Trophoblast cell (in vitro differentiated cells and primary cell): ENCODE data around the gene PEAK3.

Source experiments
- DNase-seq, 2 donors: peaks; one replicate each; pipeline ENCODE4 v3.0.0-alpha.2; 2016
- H2AFZ ChIP-seq: 2 replicates; pipeline ENCODE4 v1.6.1; 2013; ENCODE audit warnings: low read length, moderate library complexity, mild to moderate bottlenecking; ENCODE audit not compliant: insufficient read depth, poor library complexity
- H2AK5ac ChIP-seq: 2 replicates; pipeline ENCODE4 v1.6.1; 2013; ENCODE audit warnings: mild to moderate bottlenecking, low read length
- H2BK120ac ChIP-seq: 2 replicates; pipeline ENCODE4 v1.6.1; 2013; ENCODE audit warnings: low read length, mild to moderate bottlenecking, moderate library complexity; ENCODE audit not compliant: insufficient read depth, poor library complexity
- H2BK12ac ChIP-seq: 2 replicates; pipeline ENCODE4 v1.6.1; 2013; ENCODE audit warnings: mild to moderate bottlenecking, low read length, moderate library complexity
- H2BK5ac ChIP-seq: 2 replicates; pipeline ENCODE4 v1.6.1; 2013; ENCODE audit warnings: low read length, low read depth, moderate library complexity, mild to moderate bottlenecking; ENCODE audit not compliant: poor library complexity
- H3K14ac ChIP-seq: 2 replicates; pipeline ENCODE4 v1.6.1; 2013; ENCODE audit warnings: mild to moderate bottlenecking, low read length
- H3K18ac ChIP-seq: 2 replicates; pipeline ENCODE4 v1.6.1; 2013; ENCODE audit warnings: mild to moderate bottlenecking, low read length
- H3K23ac ChIP-seq: 2 replicates; pipeline ENCODE4 v1.6.1; 2013; ENCODE audit warnings: low read length
- H3K27ac ChIP-seq: 2 replicates; pipeline ENCODE4 v1.5.1; 2013; ENCODE audit warnings: low read depth, mild to moderate bottlenecking, inconsistent platforms, low read length, moderate library complexity
- H3K27me3 ChIP-seq: 2 replicates; pipeline ENCODE4 v1.6.1; 2013; ENCODE audit warnings: inconsistent platforms, mild to moderate bottlenecking, low read length, moderate library complexity; ENCODE audit not compliant: insufficient read depth
- H3K36me3 ChIP-seq, 2 experiments: 1 replicate in 1 of 2; 2 replicates in 1 of 2; pipeline ENCODE4 v1.6.1; 2013; ENCODE audit warnings: low read length in 2 of 2, mild to moderate bottlenecking in 2 of 2, moderate library complexity in 1 of 2; ENCODE audit not compliant: insufficient read depth in 2 of 2, control insufficient read depth in 1 of 2
- H3K4ac ChIP-seq: 2 replicates; pipeline ENCODE4 v1.6.1; 2013; ENCODE audit warnings: low read depth, mild to moderate bottlenecking, low read length, moderate library complexity
- H3K4me1 ChIP-seq, 2 experiments: 1 replicate in 1 of 2; 2 replicates in 1 of 2; pipeline ENCODE4 v1.6.1; 2013; ENCODE audit warnings: low read length in 2 of 2, mild to moderate bottlenecking in 2 of 2, moderate library complexity in 1 of 2; ENCODE audit not compliant: insufficient read depth in 2 of 2, control insufficient read depth in 1 of 2
- H3K4me2 ChIP-seq: 2 replicates; pipeline ENCODE4 v1.6.1; 2013; ENCODE audit warnings: inconsistent platforms, mild to moderate bottlenecking, low read length, moderate library complexity
- H3K4me3 ChIP-seq: 2 replicates; pipeline ENCODE4 v1.5.1; 2013; ENCODE audit warnings: mild to moderate bottlenecking, low read depth, low read length, inconsistent platforms
- H3K79me1 ChIP-seq: one replicate; pipeline ENCODE4 v1.6.1; 2013; ENCODE audit warnings: low read length
- H3K79me2 ChIP-seq: 2 replicates; pipeline ENCODE4 v1.6.1; 2013; ENCODE audit warnings: low read length, mild to moderate bottlenecking; ENCODE audit not compliant: control insufficient read depth, insufficient read depth, poor library complexity
- H3K9ac ChIP-seq: 2 replicates; pipeline ENCODE4 v1.6.1; 2013; ENCODE audit warnings: mild to moderate bottlenecking, low read length
- H3K9me3 ChIP-seq: 2 replicates; pipeline ENCODE4 v1.6.1; 2013; ENCODE audit warnings: low read depth, mild to moderate bottlenecking, control low read depth, inconsistent platforms, low read length; ENCODE audit not compliant: insufficient read depth
- H4K12ac ChIP-seq: 2 replicates; pipeline ENCODE4 v1.6.1; 2013; ENCODE audit warnings: low read depth, mild to moderate bottlenecking, low read length, moderate library complexity
- H4K8ac ChIP-seq: 2 replicates; pipeline ENCODE4 v1.6.1; 2013; ENCODE audit warnings: low read depth, mild to moderate bottlenecking, low read length, moderate library complexity
- H4K91ac ChIP-seq: one replicate; pipeline ENCODE4 v1.6.1; 2013; ENCODE audit warnings: low read depth, mild to moderate bottlenecking, low read length, moderate library complexity
- WGBS: extraction: QIAGEN DNeasy Blood & Tissue Kit; methylation state at CpG from one replicate; pipeline ENCODE4 v1.1.7; 2013; ENCODE audit warnings: missing lambda C conversion rate; ENCODE audit not compliant: insufficient read length, insufficient coverage; ENCODE audit errors: extremely low coverage; 5-methylcytosine and 5-hydroxymethylcytosine counted together

PEAK3 gene

DNA sequence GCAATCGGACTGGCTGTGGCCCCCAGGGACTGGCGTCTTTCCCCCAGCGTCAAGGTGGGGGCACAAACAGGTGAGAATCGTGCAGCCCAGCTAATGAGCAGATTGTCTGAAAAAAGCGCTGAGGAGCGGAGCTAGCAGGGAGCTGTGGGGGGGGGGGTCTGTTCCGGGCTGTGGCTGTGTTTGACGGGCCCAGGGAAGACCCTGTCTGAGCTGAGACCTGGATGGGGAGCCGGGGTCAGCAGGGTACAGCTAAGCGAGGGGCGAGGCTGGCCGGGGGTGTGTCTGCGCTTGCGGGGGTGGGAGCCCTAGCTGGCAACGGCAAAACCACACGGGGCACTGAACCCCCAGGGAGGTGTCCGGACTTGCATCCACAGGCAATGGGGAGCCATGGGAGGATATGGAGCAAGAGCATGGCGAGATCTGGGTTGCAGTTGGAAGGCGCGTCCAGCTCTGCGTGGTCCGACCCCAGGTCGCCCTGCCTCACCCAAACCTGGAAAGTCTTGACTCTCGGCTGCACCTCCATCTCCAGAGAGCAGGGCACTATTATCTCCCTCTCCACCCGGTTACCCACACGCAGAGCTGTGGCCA is 21.3 kb upstream of the PEAK3 start:
- Histone ChIP-seq H3K27me3 (peaks cover 25% of the 10 kb centered on the region), H3K18ac (no peak overlapping the region), H3K4me1 (peaks cover 0 to 3% of the 10 kb centered on the region in 2 experiments), H2BK5ac (no peak overlapping the region), H2BK120ac (no peak overlapping the region), H4K12ac (no peak overlapping the region), H3K9me3 (peaks cover 1% of the 10 kb centered on the region), H3K27ac (no peak overlapping the region), H4K91ac (no peak overlapping the region), H3K79me2 (no peaks in the 10 kb centered on the region), H4K8ac (no peak overlapping the region), H3K14ac (no peak overlapping the region), H3K4me3 (no peak overlapping the region), H3K9ac (no peak overlapping the region), H3K23ac (no peak overlapping the region), H3K4me2 (no peak overlapping the region), H3K4ac (no peak overlapping the region), H3K36me3 (no peaks in the 10 kb centered on the region), H2AK5ac (no peak overlapping the region), H3K79me1 (no peaks in the 10 kb centered on the region), H2AFZ (no peak overlapping the region), H2BK12ac (no peak overlapping the region)
- DNase-seq = no peak
- no CpG with 5 or more reads among the region's 26 CpGs for WGBS

DNA sequence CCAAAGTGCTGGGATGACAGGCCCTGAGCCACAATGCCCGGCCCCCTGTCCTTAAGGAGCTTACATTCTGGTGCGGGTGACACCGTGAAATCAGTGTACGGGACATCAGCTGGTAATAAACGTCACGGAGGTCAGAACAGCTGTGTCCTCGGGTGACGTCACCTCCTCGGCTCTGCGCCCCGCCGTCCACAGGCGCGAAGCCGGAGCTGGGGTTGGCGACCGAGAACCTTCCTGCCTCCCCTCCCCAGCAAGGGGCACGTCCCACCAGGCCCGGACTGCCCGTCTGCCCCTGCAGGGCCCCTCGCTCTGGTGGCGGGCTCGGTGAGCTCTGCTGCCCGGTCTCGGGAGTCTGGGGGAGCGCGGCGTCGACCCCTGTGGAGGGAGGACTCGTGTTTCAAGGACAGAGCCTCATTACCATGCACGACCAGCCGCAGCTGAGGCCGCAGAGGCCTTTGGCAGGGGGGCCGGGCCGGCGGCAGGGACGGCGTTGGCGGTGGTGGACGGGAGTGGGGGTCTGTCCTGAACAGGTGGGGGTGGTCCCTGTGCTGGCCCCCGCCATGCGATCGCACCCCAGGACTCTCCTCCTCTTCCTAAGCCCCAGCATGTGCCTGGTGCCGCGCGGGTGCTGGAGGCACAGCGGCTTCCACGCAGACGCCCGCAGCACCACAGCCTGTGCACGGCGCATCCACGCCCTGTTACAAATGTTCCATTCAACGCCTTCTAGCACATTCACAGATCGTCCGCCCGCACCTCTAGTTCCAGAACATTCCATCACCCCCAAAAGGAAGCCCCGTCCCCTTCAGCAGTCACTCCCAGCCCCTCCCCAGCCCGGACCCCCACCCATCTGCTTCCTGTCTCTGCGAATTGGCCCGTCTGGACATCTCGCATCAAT is 20.6 kb upstream of the PEAK3 start:
- Histone ChIP-seq H2AK5ac (no peak overlapping the region), H3K4me1 (no peaks in the 10 kb centered on the region), H3K4me2 (peak overlapping the region; percentile 23), H3K9ac (no peak overlapping the region), H3K36me3 (no peaks in the 10 kb centered on the region), H3K23ac (no peak overlapping the region), H3K27me3 (peaks cover 19% of the 10 kb centered on the region), H2BK5ac (no peak overlapping the region), H4K91ac (no peak overlapping the region), H2BK12ac (no peak overlapping the region), H3K4ac (no peak overlapping the region), H4K12ac (no peak overlapping the region), H3K79me1 (no peaks in the 10 kb centered on the region), H4K8ac (no peak overlapping the region), H3K27ac (no peak overlapping the region), H3K9me3 (no peaks in the 10 kb centered on the region), H3K14ac (no peak overlapping the region), H3K4me3 (no peak overlapping the region), H2AFZ (no peak overlapping the region), H3K79me2 (no peaks in the 10 kb centered on the region), H2BK120ac (no peak overlapping the region), H3K18ac (no peak overlapping the region)
- DNase-seq = peak in 1 of 2 donors; percentile 39
- no CpG with 5 or more reads among the region's 62 CpGs for WGBS

DNA sequence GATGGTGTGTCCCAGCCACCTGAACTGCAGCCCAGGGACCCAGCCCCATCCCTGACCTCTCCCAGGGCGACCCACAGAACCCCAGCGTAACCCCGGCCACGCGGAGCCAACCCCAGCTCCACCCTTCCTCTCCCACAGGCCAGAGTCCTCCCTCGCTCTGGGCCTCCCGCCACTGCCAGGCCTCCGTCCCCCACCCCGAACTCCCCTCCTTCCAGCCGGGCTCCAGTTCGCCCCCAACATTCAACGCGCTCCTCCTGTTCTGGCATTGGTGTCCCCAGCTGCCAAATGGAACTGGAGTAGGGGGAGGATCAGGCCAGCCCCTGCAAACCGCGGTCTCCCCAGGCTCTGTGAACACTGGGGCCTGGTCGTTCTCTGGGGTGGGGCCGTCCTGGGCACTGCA is 18.6 kb upstream of the PEAK3 start:
- no peaks in the 10 kb centered on the region for H3K4me1 ChIP-seq
- WGBS = no CpG with 5 or more reads among the region's 17 CpGs

DNA sequence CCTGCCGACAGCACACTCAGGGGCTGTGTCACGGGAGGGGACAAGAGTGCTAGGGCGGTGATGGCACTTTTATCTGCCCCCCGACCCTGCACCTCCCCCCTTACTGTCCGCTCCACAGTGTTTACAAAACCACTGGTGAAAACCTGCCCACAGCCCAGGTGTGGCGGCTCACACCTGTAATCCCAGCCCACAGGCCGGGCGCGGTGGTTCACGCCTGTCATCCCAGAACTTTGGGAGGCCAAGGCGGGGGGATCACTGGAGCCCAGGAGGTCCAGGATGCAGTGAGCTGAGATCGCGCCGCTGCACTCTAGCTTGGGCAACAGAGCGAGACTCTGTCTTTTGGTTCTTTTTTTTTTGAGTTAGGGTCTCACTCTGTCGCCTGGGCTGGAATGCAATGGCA is 14.2 kb upstream of the PEAK3 start:
- Histone ChIP-seq H2AK5ac (no peak overlapping the region), H3K23ac (no peak overlapping the region), H2AFZ (no peak overlapping the region), H3K79me2 (no peaks in the 10 kb centered on the region), H3K4ac (no peak overlapping the region), H4K8ac (no peak overlapping the region), H3K36me3 (no peaks in the 10 kb centered on the region), H3K18ac (no peak overlapping the region), H3K27ac (no peak overlapping the region), H3K4me1 (peaks cover 4 to 6% of the 10 kb centered on the region in 2 experiments), H3K9me3 (peaks cover 6% of the 10 kb centered on the region), H2BK5ac (no peak overlapping the region), H2BK120ac (no peak overlapping the region), H2BK12ac (no peak overlapping the region), H3K79me1 (no peaks in the 10 kb centered on the region), H4K12ac (no peak overlapping the region), H4K91ac (no peak overlapping the region), H3K4me2 (no peak overlapping the region), H3K4me3 (no peak overlapping the region), H3K14ac (no peak overlapping the region), H3K27me3 (peaks cover 13% of the 10 kb centered on the region), H3K9ac (no peak overlapping the region)
- WGBS = no CpG with 5 or more reads among the region's 16 CpGs
- DNase-seq = no peak

More for the DNA sequence above, 18.6 kb upstream of the PEAK3 start:
- H3K79me1 ChIP-seq = no peaks in the 10 kb centered on the region
- no peak overlapping the region for H3K14ac ChIP-seq
- no peaks in the 10 kb centered on the region for H3K79me2 ChIP-seq
- H2AFZ ChIP-seq = no peak overlapping the region
- no peak overlapping the region for H2BK5ac ChIP-seq
- no peaks in the 10 kb centered on the region for H3K9me3 ChIP-seq
- H2AK5ac ChIP-seq = no peak overlapping the region
- H3K9ac ChIP-seq = no peak overlapping the region
- no peak overlapping the region for H2BK12ac ChIP-seq
- H3K27me3 ChIP-seq = peaks cover 6% of the 10 kb centered on the region
- no peak overlapping the region for H4K8ac ChIP-seq
- no peak overlapping the region for H3K27ac ChIP-seq
- no peak for DNase-seq
- no peaks in the 10 kb centered on the region for H3K36me3 ChIP-seq
- no peak overlapping the region for H3K18ac ChIP-seq
- no peak overlapping the region for H3K4me2 ChIP-seq
- no peak overlapping the region for H3K4ac ChIP-seq
- no peak overlapping the region for H4K12ac ChIP-seq
- H4K91ac ChIP-seq = no peak overlapping the region
- no peak overlapping the region for H3K4me3 ChIP-seq
- no peak overlapping the region for H2BK120ac ChIP-seq
- no peak overlapping the region for H3K23ac ChIP-seq
